Tibial nerve (tissue), 4 donors: ENCODE measurements around the gene GMDS. TPM values are rescaled to one million over a fixed set of nuclear protein-coding genes. Genes with fewer than 3 reads are reported as not detected.

ENCODE experiments used
- DNase-seq, 2 donors: peaks; one replicate each; pipeline ENCODE4 v3.0.0-alpha.2; 2019; ENCODE audit warnings: low spot score in 2 of 2
- H3K27ac ChIP-seq, 4 donors: fragments of 200-600 bp; sonication (generic) in 3 of 4; one replicate each; pipeline ENCODE4 v1.5.1; 2017 to 2019; ENCODE audit warnings: mild to moderate bottlenecking in 1 of 4
- H3K27me3 ChIP-seq, 2 donors: fragments of 200-600 bp; sonication (generic) in 1 of 2; one replicate each; pipeline versions ENCODE4 v1.5.1 to v1.6.0; 2017 to 2019
- H3K36me3 ChIP-seq, 3 donors: fragments of 200-600 bp; sonication (generic); one replicate each; pipeline ENCODE4 v1.5.1; 2018 to 2019
- H3K4me1 ChIP-seq, 4 donors: fragments of 200-600 bp; sonication (generic) in 3 of 4; one replicate each; pipeline ENCODE4 v1.5.1; 2017 to 2019
- H3K4me3 ChIP-seq, 4 donors: fragments of 200-600 bp; sonication (generic) in 3 of 4; one replicate each; pipeline ENCODE4 v1.5.1; 2017 to 2019; ENCODE audit warnings: mild to moderate bottlenecking in 1 of 4, moderate library complexity in 1 of 4
- H3K9me3 ChIP-seq, 4 donors: fragments of 200-600 bp; sonication (generic) in 3 of 4; one replicate each; pipeline ENCODE4 v1.5.1; 2017 to 2019
- EP300 ChIP-seq, 2 donors: sonication (generic); formaldehyde crosslinking; IDR thresholded peaks; one replicate each; pipeline ENCODE4 v1.6.1; 2017; ENCODE audit warnings: antibody characterized with exemption in 2 of 2, mild to moderate bottlenecking in 1 of 2
- POLR2A ChIP-seq, 2 donors: fragments of 450-650 bp; IDR thresholded peaks; one replicate each; pipeline ENCODE4 v1.6.1; 2017; ENCODE audit warnings: antibody characterized with exemption in 2 of 2, mild to moderate bottlenecking in 2 of 2, moderate library complexity in 2 of 2
- WGBS, 2 donors: methylation state at CpG; one replicate each; pipeline ENCODE4 v1.1.5; 2018; 5-methylcytosine and 5-hydroxymethylcytosine counted together
- total RNA-seq, 4 donors: library from RNA; depleted of rRNA; stranded (reverse); fragments of >200 nt; gene quantifications; one replicate each; pipeline ENCODE4 v1.1.0, GENCODE V29; 2016
- TF ChIP-seq, protein P1 (sequence below), 5 experiments: fragments of 200-600 bp in 3 of 5; fragments of 450-650 bp in 2 of 5; sonication (generic) in 3 of 5; IDR thresholded peaks; one replicate each; pipeline ENCODE4 v1.5.1; 2016 to 2019; ENCODE audit warnings: antibody characterized with exemption in 5 of 5, mild to moderate bottlenecking in 3 of 5, moderate library complexity in 2 of 5

The GMDS gene
- total RNA-seq, 4 donors from 2014 or later, result 14.9 to 46.5 (median 32.8) TPM

DNA sequence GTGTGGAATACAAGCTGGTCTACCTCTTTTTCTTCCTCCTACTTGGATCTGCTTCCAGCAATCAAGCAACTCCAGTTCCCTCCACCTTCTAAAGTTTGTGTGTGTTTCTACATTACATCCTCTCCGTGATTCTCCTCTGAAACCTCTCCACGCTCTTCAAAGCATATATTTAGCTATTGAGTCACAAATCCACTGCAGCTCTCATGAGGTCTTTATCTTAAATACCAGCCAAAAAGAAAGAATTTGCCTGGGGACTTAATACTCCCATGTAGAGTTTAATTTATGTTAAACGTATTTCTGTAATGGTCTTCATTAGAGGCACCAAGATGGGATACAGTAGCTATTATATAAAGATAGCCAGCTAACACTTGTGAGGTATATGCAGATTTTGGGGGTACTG lies 557.0 kb downstream of the GMDS start:
- 89 to 93% methylated on average over 3 of the region's 3 CpGs for WGBS, 2 donors
- DNase-seq, result no peak
- TF ChIP-seq POLR2A (IDR thresholded peaks at IDR 0.05) (no peak), EP300 (IDR thresholded peaks at IDR 0.05) (no peak)
- TF ChIP-seq, protein P1, sequence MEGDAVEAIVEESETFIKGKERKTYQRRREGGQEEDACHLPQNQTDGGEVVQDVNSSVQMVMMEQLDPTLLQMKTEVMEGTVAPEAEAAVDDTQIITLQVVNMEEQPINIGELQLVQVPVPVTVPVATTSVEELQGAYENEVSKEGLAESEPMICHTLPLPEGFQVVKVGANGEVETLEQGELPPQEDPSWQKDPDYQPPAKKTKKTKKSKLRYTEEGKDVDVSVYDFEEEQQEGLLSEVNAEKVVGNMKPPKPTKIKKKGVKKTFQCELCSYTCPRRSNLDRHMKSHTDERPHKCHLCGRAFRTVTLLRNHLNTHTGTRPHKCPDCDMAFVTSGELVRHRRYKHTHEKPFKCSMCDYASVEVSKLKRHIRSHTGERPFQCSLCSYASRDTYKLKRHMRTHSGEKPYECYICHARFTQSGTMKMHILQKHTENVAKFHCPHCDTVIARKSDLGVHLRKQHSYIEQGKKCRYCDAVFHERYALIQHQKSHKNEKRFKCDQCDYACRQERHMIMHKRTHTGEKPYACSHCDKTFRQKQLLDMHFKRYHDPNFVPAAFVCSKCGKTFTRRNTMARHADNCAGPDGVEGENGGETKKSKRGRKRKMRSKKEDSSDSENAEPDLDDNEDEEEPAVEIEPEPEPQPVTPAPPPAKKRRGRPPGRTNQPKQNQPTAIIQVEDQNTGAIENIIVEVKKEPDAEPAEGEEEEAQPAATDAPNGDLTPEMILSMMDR (IDR thresholded peaks at IDR 0.05), result no peak

DNA sequence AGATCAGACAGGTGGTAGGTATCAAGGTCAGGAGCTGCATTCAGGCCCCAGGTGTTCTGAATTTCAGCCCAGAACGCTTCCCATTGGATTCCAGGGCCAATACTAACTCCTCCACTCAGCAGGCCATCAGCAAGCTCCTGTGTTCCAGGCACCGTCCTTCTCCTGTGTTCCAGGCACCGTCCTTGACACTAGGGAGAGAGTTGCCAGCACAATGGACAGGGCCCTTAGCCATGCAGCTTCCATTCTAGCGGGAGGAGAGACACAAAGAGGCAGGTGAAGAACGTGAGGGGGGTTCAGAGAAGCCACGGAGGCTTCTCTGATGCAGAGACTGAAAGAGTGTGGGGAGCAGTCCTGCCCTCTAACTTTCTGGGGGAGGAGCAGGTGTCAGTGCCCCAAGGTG lies 558.0 kb downstream of the GMDS start:
- Histone ChIP-seq H3K4me1 (peaks cover 0 to 18% (median 0%) of the 10 kb centered on the region in 4 donors), H3K27ac (no peak overlapping the region), H3K9me3 (no peaks in the 10 kb centered on the region), H3K27me3 (no peaks in the 10 kb centered on the region), H3K36me3 (no peaks in the 10 kb centered on the region), H3K4me3 (no peak overlapping the region)
- TF ChIP-seq EP300 (IDR thresholded peaks at IDR 0.05), result no peak
- TF ChIP-seq POLR2A (IDR thresholded peaks at IDR 0.05), result no peak
- TF ChIP-seq, protein P1 (IDR thresholded peaks at IDR 0.05), result no peak
- 71 to 85% methylated on average over 4 to 5 of the region's 6 CpGs for WGBS, 2 donors
- DNase-seq, result no peak

More for the DNA sequence above, 557.0 kb downstream of the GMDS start:
- H3K4me1 ChIP-seq, result peaks cover 0 to 18% (median 0%) of the 10 kb centered on the region in 4 donors
- no peak overlapping the region for H3K27ac ChIP-seq
- H3K4me3 ChIP-seq, result no peak overlapping the region
- no peaks in the 10 kb centered on the region for H3K9me3 ChIP-seq
- no peaks in the 10 kb centered on the region for H3K36me3 ChIP-seq
- no peaks in the 10 kb centered on the region for H3K27me3 ChIP-seq

DNA sequence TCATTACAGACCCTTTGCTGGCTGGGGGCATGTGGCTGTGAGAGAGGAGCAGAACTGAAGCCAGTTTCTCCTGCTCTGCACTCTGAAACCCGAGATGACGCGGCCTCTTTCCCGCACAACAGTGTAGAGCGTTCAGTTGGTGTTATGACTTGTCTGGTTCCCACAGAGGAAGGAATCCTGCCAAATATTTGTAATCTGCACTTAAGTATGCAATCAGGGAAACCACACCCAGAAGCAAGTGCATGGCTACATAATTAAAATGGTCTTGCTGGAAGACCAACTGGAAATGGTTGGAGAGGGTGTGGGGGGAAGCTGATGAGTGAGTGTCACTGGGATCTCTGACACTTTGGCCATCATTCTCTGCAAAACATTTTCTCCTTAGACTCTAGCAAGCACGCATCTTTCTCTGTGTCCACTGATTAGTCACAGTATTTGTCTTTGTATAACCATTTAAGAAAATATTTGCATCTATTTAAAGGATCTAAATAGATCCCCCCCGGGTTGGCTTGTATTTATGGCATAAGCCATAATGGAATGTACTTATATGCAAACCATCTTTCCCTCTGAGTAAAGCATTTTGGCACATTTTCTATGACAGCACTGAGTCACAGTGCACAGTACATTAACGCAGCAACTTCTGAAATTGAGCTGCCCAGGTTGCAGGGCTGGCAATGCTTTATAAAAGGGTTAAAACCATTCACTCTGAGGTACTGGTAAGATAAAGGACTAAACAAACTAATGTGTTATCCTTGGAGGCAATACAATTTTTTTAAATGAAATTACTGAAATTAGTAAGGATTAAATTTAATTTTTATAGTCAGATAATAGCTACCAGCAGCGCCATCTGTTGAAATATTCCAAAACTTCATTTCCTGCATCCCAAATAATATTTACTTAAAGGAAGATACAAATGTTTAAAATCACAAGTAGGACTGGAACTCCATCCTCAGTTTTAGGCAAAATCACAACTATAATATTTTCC lies 559.0 kb downstream of the GMDS start:
- no peaks in the 10 kb centered on the region for H3K36me3 ChIP-seq
- no peak overlapping the region for H3K4me3 ChIP-seq
- no peak for DNase-seq
- peaks cover 0 to 18% (median 0%) of the 10 kb centered on the region in 4 donors for H3K4me1 ChIP-seq
- 40 to 45% methylated on average over 9 of the region's 9 CpGs for WGBS, 2 donors
- TF ChIP-seq EP300 (IDR thresholded peaks at IDR 0.05) (peak in 1 of 2 donors; percentile 26), POLR2A (IDR thresholded peaks at IDR 0.05) (no peak)
- TF ChIP-seq, protein P1 (IDR thresholded peaks at IDR 0.05), result no peak
- H3K27me3 ChIP-seq, result no peaks in the 10 kb centered on the region
- no peaks in the 10 kb centered on the region for H3K9me3 ChIP-seq
- H3K27ac ChIP-seq, result peak overlapping the region in 2 of 4 donors; percentile 33 to 46

DNA sequence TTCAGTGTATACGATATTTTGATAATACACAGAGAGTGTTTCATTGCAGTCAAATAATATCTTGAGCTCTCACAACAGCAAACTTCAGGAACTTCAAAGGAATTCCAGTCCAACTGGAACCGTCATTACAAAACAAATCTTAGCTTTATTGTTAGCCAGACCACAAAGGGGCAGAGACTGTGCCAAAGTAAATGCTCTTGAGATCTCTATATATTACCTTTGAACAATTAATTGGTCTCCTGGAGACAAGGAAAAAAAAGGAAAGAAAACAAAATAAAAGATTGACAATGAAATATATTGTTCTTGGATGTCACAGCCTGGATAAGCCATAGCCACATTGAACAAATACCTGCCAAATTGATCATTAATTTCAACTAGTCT lies 565.7 kb downstream of the GMDS start:
- H3K36me3 ChIP-seq, result no peaks in the 10 kb centered on the region
- WGBS, 2 donors, result 49 to 61% methylated on average over 2 of the region's 2 CpGs
- H3K9me3 ChIP-seq, result no peaks in the 10 kb centered on the region
- no peaks in the 10 kb centered on the region for H3K27me3 ChIP-seq
- no peak overlapping the region for H3K27ac ChIP-seq
- TF ChIP-seq, protein P1 (IDR thresholded peaks at IDR 0.05), result no peak
- TF ChIP-seq EP300 (IDR thresholded peaks at IDR 0.05) (no peak), POLR2A (IDR thresholded peaks at IDR 0.05) (no peak)
- H3K4me3 ChIP-seq, result no peak overlapping the region
- DNase-seq, result no peak
- peaks cover 0 to 15% (median 0%) of the 10 kb centered on the region in 4 donors for H3K4me1 ChIP-seq

DNA sequence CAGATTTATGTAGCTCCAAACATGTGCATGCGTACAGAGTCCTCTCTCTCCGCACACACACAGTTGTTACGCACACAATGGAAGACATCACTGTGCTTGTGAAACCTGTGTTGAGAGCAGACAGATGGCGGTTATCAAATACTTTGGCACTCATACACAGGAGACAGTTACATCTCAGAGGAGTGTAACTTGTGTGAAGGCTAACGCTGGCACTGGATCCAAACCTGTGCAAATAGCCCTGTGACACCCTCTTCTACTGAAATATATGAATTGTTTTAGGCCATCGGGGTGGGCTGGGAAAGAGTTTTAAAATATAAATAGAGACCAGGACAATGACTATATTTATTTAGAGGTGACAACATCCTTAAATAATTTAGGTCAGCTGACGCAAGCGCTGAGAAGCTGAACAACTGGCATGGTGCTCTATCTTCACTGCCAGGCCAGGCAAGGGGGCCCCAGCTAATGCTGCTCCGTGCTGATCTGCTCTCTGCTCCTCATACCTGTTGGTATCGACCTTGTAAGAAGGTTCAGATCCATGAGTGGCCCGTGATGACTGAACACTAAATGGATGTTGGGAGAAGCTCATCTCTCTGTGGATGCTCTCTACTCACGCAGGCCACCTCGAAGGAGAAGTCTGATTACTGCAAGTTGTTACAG lies 566.2 kb downstream of the GMDS start:
- no peaks in the 10 kb centered on the region for H3K9me3 ChIP-seq
- DNase-seq, result no peak
- no peak overlapping the region for H3K27ac ChIP-seq

More for the DNA sequence above, 566.2 kb downstream of the GMDS start:
- TF ChIP-seq EP300 (IDR thresholded peaks at IDR 0.05) (no peak), POLR2A (IDR thresholded peaks at IDR 0.05) (no peak)
- TF ChIP-seq, protein P1 (IDR thresholded peaks at IDR 0.05), result no peak
- WGBS, 2 donors, result 73 to 78% methylated on average over 13 of the region's 13 CpGs
- H3K4me1 ChIP-seq, result peaks cover 0 to 15% (median 0%) of the 10 kb centered on the region in 4 donors
- H3K36me3 ChIP-seq, result no peaks in the 10 kb centered on the region
- no peaks in the 10 kb centered on the region for H3K27me3 ChIP-seq
- no peak overlapping the region for H3K4me3 ChIP-seq
